CD14-positive monocyte (primary cell): ENCODE results near the gene MUC16. TPM values are rescaled to one million over a fixed set of nuclear protein-coding genes. Genes with fewer than 3 reads are reported as not detected.

Experiments
- DNase-seq, 3 donors: peaks; one replicate each; pipeline ENCODE4 v3.0.0-alpha.2; 2011 to 2022
- H2AFZ ChIP-seq: 2 replicates; pipeline ENCODE4 v1.6.0; 2012; ENCODE audit warnings: mild to moderate bottlenecking, low read depth, low read length, inconsistent platforms; ENCODE audit not compliant: insufficient read depth, poor library complexity, severe bottlenecking
- H3K27ac ChIP-seq, 2 donors: 1 replicate in 1 of 2; 2 replicates in 1 of 2; pipeline ENCODE4 v1.5.1; 2012 to 2013; ENCODE audit warnings: low read length in 2 of 2, control low read depth in 1 of 2, inconsistent platforms in 1 of 2, low read depth in 1 of 2, mild to moderate bottlenecking in 1 of 2
- H3K27me3 ChIP-seq, 2 donors: one replicate each; pipeline versions ENCODE4 v1.6.0 to v1.6.1; 2011 to 2013; ENCODE audit warnings: low read length in 2 of 2; ENCODE audit not compliant: control insufficient read depth in 2 of 2, insufficient read depth in 2 of 2
- H3K36me3 ChIP-seq, 2 donors: replicated peaks in 1 of 2; 1 replicate in 1 of 2; 2 replicates in 1 of 2; pipeline versions ENCODE4 v1.5.1 to v1.6.1; 2012 to 2013; ENCODE audit warnings: low read length in 2 of 2, control low read depth in 1 of 2, inconsistent platforms in 1 of 2, mild to moderate bottlenecking in 1 of 2; ENCODE audit not compliant: insufficient read depth in 2 of 2, control insufficient read depth in 1 of 2
- H3K4me1 ChIP-seq, 2 donors: 1 replicate in 1 of 2; 2 replicates in 1 of 2; pipeline versions ENCODE4 v1.5.1 to v1.6.1; 2012 to 2013; ENCODE audit warnings: low read length in 2 of 2, control low read depth in 1 of 2, inconsistent platforms in 1 of 2, mild to moderate bottlenecking in 1 of 2, moderate library complexity in 1 of 2; ENCODE audit not compliant: insufficient read depth in 2 of 2, control insufficient read depth in 1 of 2
- H3K4me2 ChIP-seq: replicated peaks from 2 replicates; pipeline ENCODE3; 2012; ENCODE audit warnings: low read length, moderate library complexity, mild to moderate bottlenecking; ENCODE audit not compliant: poor library complexity, severe bottlenecking; ENCODE audit errors: extremely low read depth
- H3K4me3 ChIP-seq, 3 experiments: fragments of 200-600 bp in 1 of 3; sonication (generic) in 1 of 3; replicated peaks in 1 of 3; 1 replicate in 2 of 3; 2 replicates in 1 of 3; pipeline ENCODE4 v1.5.1; 2011 to 2013; ENCODE audit warnings: low read length in 3 of 3, mild to moderate bottlenecking in 3 of 3, control low read depth in 2 of 3, low read depth in 2 of 3, inconsistent platforms in 1 of 3, moderate library complexity in 1 of 3
- H3K79me2 ChIP-seq: 2 replicates; pipeline ENCODE4 v1.6.0; 2012; ENCODE audit warnings: mild to moderate bottlenecking, control low read depth, inconsistent platforms, low read length, moderate library complexity; ENCODE audit not compliant: insufficient read depth
- H3K9ac ChIP-seq: 2 replicates; pipeline ENCODE4 v1.6.0; 2017; ENCODE audit warnings: low read length, mild to moderate bottlenecking; ENCODE audit not compliant: insufficient read depth, poor library complexity, severe bottlenecking
- H3K9me3 ChIP-seq, 2 donors: replicated peaks in 1 of 2; 1 replicate in 1 of 2; 2 replicates in 1 of 2; pipeline versions ENCODE4 v1.5.1 to v1.6.1; 2012 to 2013; ENCODE audit warnings: low read length in 2 of 2, control low read depth in 1 of 2; ENCODE audit not compliant: control insufficient read depth in 1 of 2, insufficient read depth in 1 of 2
- H4K20me1 ChIP-seq: 2 replicates; pipeline ENCODE4 v1.6.0; 2012; ENCODE audit warnings: mild to moderate bottlenecking, low read length, control low read depth, moderate library complexity; ENCODE audit not compliant: insufficient read depth
- H3K27ac Mint-ChIP-seq, 7 donors: one replicate each; pipeline ENCODE4 v1.8.0; 2020; ENCODE audit warnings: mild to moderate bottlenecking in 7 of 7, mixed read lengths in 7 of 7, moderate library complexity in 6 of 7, inconsistent platforms in 2 of 7
- H3K27me3 Mint-ChIP-seq, 3 donors: one replicate each; pipeline ENCODE4 v1.8.0; 2021 to 2022; ENCODE audit warnings: low read depth in 3 of 3, mild to moderate bottlenecking in 3 of 3, mixed read lengths in 3 of 3, moderate library complexity in 3 of 3, inconsistent platforms in 1 of 3
- H3K36me3 Mint-ChIP-seq, 2 donors: one replicate each; pipeline ENCODE4 v1.8.0; 2020; ENCODE audit warnings: mixed read lengths in 2 of 2, inconsistent platforms in 1 of 2, mild to moderate bottlenecking in 1 of 2
- H3K4me1 Mint-ChIP-seq: one replicate; pipeline ENCODE4 v1.8.0; 2020; ENCODE audit warnings: mild to moderate bottlenecking, mixed read lengths
- H3K4me3 Mint-ChIP-seq, 2 donors: one replicate each; pipeline ENCODE4 v1.8.0; 2020; ENCODE audit warnings: mild to moderate bottlenecking in 2 of 2, mixed read lengths in 2 of 2, moderate library complexity in 1 of 2
- H3K9me3 Mint-ChIP-seq, 7 donors: one replicate each; pipeline ENCODE4 v1.8.0; 2020 to 2022; ENCODE audit warnings: mixed read lengths in 7 of 7, mild to moderate bottlenecking in 6 of 7, moderate library complexity in 6 of 7, inconsistent platforms in 2 of 7
- CTCF ChIP-seq: fragments of 200-600 bp; IDR thresholded peaks from one replicate; pipeline ENCODE4 v1.8.0; 2022; ENCODE audit warnings: antibody characterized with exemption, mild to moderate bottlenecking
- WGBS: methylation state at CpG from one replicate; pipeline ENCODE4 v1.1.5; 2013; ENCODE audit warnings: missing lambda C conversion rate; ENCODE audit not compliant: insufficient coverage; 5-methylcytosine and 5-hydroxymethylcytosine counted together
- intact Hi-C, 2 donors: fragments of 100-400 bp; cut with micrococcal nuclease; formaldehyde crosslinking; loops; one replicate each; pipeline versions ENCODE4 v1.15.0 to v1.15.1; 2023
- polyA plus RNA-seq, 3 donors: library from polyadenylated mRNA; depleted of rRNA in 1 of 3; unstranded in 2 of 3; stranded (reverse) in 1 of 3; fragments of 300-500 nt in 2 of 3; fragments of >200 nt in 1 of 3; fragmentation: Illumina TruSeq in 2 of 3; gene quantifications; 1 replicate in 2 of 3; 2 replicates in 1 of 3; pipeline ENCODE4 v1.2.3, GENCODE V29; 2012 to 2021

The MUC16 gene
- polyA plus RNA-seq, 3 donors = not detected

- no peak for TF ChIP-seq CTCF
- no peaks in the 10 kb centered on the region for H3K36me3 Mint-ChIP-seq
These were observed 4.6 kb upstream of the MUC16 start for GRCh38 chr19:9014803-9015202.

GRCh38 chr19:9013988-9014387 is 3.8 kb upstream of the MUC16 start:
- H3K4me3 Mint-ChIP-seq = no peak overlapping the region
- no peak for TF ChIP-seq CTCF
- H3K4me1 Mint-ChIP-seq = no peaks in the 10 kb centered on the region
- no peaks in the 10 kb centered on the region for H4K20me1 ChIP-seq
- no peak overlapping the region for H2AFZ ChIP-seq
- no peaks in the 10 kb centered on the region for H3K36me3 ChIP-seq
- H3K4me2 ChIP-seq = no peak overlapping the region
- H3K9me3 Mint-ChIP-seq = peaks cover 0 to 4% (median 0%) of the 10 kb centered on the region in 7 donors
- peaks cover 0 to 5% (median 0%) of the 10 kb centered on the region in 3 donors for H3K27me3 Mint-ChIP-seq
- H3K27ac ChIP-seq = no peak overlapping the region
- no peak overlapping the region for H3K27ac Mint-ChIP-seq
- no peak for DNase-seq
- no peak overlapping the region for H3K9ac ChIP-seq
- H3K27me3 ChIP-seq = no peaks in the 10 kb centered on the region
- intact Hi-C loops = no loop called here
- H3K79me2 ChIP-seq = no peaks in the 10 kb centered on the region
- H3K9me3 ChIP-seq = no peaks in the 10 kb centered on the region
- no peaks in the 10 kb centered on the region for H3K36me3 Mint-ChIP-seq
- H3K4me1 ChIP-seq = no peaks in the 10 kb centered on the region
- no peak overlapping the region for H3K4me3 ChIP-seq
- no CpG with 5 or more reads among the region's 1 CpG for WGBS

More at GRCh38 chr19:9014803-9015202, 4.6 kb upstream of the MUC16 start:
- no peaks in the 10 kb centered on the region for H3K4me1 ChIP-seq
- no peak overlapping the region for H3K9ac ChIP-seq
- H3K9me3 Mint-ChIP-seq = peaks cover 0 to 4% (median 0%) of the 10 kb centered on the region in 7 donors
- WGBS = 55% methylated on average over 4 of the region's 7 CpGs
- H3K79me2 ChIP-seq = no peaks in the 10 kb centered on the region
- H3K27ac Mint-ChIP-seq = no peak overlapping the region
- no peaks in the 10 kb centered on the region for H3K4me1 Mint-ChIP-seq
- no peaks in the 10 kb centered on the region for H3K36me3 ChIP-seq
- no peaks in the 10 kb centered on the region for H4K20me1 ChIP-seq
- no peak overlapping the region for H3K27ac ChIP-seq
- no peak overlapping the region for H3K4me3 Mint-ChIP-seq
- H3K9me3 ChIP-seq = no peaks in the 10 kb centered on the region
- H3K4me3 ChIP-seq = no peak overlapping the region
- H3K27me3 ChIP-seq = no peaks in the 10 kb centered on the region
- DNase-seq = no peak
- no peak overlapping the region for H3K4me2 ChIP-seq
- H2AFZ ChIP-seq = no peak overlapping the region
- intact Hi-C loops = no loop called here
- peaks cover 0 to 6% (median 0%) of the 10 kb centered on the region in 3 donors for H3K27me3 Mint-ChIP-seq
